Lower lobe of right lung (tissue), 2 donors: Measurements from ENCODE around the gene C1orf21. TPM values are rescaled to one million over a fixed set of nuclear protein-coding genes. Genes with fewer than 3 reads are reported as not detected.

ENCODE experiments used
- ATAC-seq, 2 donors: fragments of 200-7000 bp; cut with Tn5 transposase; one replicate each; pipeline ENCODE4 v1.9.1; 2020 to 2022; ENCODE audit warnings: mild to moderate bottlenecking in 2 of 2, moderate library complexity in 2 of 2
- DNase-seq: peaks from one replicate; pipeline ENCODE4 v3.0.0-alpha.2; 2020
- H3K27ac ChIP-seq: fragments of 200-600 bp; one replicate; pipeline ENCODE4 v1.8.0; 2022
- H3K27me3 ChIP-seq: fragments of 200-600 bp; one replicate; pipeline ENCODE4 v1.8.0; 2022; ENCODE audit warnings: low read depth
- H3K36me3 ChIP-seq: fragments of 200-600 bp; one replicate; pipeline ENCODE4 v1.8.0; 2022; ENCODE audit warnings: mild to moderate bottlenecking
- H3K4me1 ChIP-seq: fragments of 200-600 bp; one replicate; pipeline ENCODE4 v1.8.0; 2022
- H3K4me3 ChIP-seq: fragments of 200-600 bp; one replicate; pipeline ENCODE4 v1.8.0; 2022; ENCODE audit warnings: mild to moderate bottlenecking
- H3K9me3 ChIP-seq: fragments of 200-600 bp; one replicate; pipeline ENCODE4 v1.8.0; 2022
- CTCF ChIP-seq: fragments of 200-600 bp; IDR thresholded peaks from one replicate; pipeline ENCODE4 v1.8.0; 2022; ENCODE audit warnings: antibody characterized with exemption, mild to moderate bottlenecking
- intact Hi-C: fragments of 100-400 bp; cut with DNase I; formaldehyde crosslinking; loops from one replicate; pipeline ENCODE4 v1.11.0; 2022
- total RNA-seq: library from RNA; stranded (reverse); fragmentation: NEBNext Ultra II Directional; extraction: Animal tissue kit (Norgen Biotek cat#: 25700); gene quantifications from one replicate; pipeline ENCODE4 v1.2.1, GENCODE V29; 2021
- donor health status: DM: no; HTN: yes; CAD: no; lungs with severe emphysema.

Gene C1orf21
- total RNA-seq, 1 donor from 2014 or later: 70.8 TPM

DNA sequence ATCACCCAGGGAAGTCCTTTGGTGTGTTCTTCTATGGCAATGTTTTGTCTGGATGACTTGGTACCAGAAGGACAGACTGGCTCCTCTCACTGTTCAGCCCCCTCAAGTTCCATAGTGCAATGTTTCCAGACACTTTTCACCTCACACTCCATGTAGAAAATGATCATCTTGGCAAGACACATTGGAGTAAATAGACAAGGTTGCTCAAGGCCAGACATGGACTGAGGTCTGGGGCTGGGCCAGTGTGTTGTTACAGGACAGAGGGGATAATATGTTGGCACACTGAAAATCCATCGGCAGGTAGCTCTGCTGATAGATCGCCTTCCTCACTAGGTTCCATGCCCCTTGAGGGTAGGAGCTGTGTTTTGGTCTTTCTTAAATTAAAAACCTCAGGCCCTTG is 51.5 kb downstream of the C1orf21 start:
- TF ChIP-seq CTCF: no peak
- H3K27ac ChIP-seq: no peak overlapping the region
- intact Hi-C loops: no loop called here

DNA sequence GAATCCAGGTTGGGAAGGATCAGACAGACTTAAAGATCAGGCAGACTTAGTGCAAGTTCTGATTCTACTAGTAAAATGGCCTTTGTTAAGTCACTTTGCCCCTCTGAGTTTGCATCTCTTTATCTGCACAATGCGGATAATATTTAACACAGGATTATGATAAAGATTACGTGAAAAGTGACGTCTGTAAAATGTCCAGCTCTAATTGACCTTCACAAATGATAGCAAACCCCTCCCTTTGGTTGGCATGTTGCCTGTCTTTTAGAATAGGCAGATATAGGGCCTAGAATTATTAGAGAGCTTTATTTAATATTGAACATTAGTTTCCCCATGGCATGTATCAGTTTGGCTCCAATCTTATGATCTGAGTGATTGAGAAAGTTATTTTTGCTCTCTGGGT is 55.4 kb downstream of the C1orf21 start:
- H3K4me1 ChIP-seq: no peaks in the 10 kb centered on the region
- no peak for DNase-seq
- H3K9me3 ChIP-seq: no peaks in the 10 kb centered on the region
- intact Hi-C loops: no loop called here
- no peak for TF ChIP-seq CTCF
- no peaks in the 10 kb centered on the region for H3K27me3 ChIP-seq
- H3K27ac ChIP-seq: no peak overlapping the region
- no peak for ATAC-seq
- H3K4me3 ChIP-seq: no peak overlapping the region
- H3K36me3 ChIP-seq: no peaks in the 10 kb centered on the region

More for the DNA sequence above, 51.5 kb downstream of the C1orf21 start:
- ATAC-seq (peak in 1 of 2 donors; percentile 20), DNase-seq (no peak)
- no peaks in the 10 kb centered on the region for H3K36me3 ChIP-seq
- H3K9me3 ChIP-seq: no peaks in the 10 kb centered on the region
- peaks cover 12% of the 10 kb centered on the region for H3K4me1 ChIP-seq
- no peaks in the 10 kb centered on the region for H3K27me3 ChIP-seq
- no peak overlapping the region for H3K4me3 ChIP-seq

DNA sequence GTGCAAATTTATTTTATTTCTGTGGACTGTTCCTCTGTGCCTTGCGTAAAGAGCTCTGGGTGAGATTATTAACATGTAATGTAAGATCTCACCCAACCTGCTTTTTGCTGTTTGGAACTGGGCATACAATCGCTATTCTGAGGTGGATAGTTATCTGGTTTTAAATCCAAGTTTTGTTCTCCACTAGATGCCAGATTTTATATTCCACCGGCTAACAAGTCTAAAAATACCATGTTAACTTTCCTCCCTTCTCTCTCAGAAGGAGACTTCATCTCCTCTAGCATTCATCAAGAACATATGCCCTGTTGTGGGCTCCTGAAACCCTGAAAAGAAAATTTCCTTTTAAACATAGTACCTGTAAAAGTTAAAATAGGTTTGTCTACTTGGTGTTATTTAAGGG is 56.4 kb downstream of the C1orf21 start:
- no peak overlapping the region for H3K27ac ChIP-seq
- no peaks in the 10 kb centered on the region for H3K4me1 ChIP-seq
- H3K9me3 ChIP-seq: no peaks in the 10 kb centered on the region
- intact Hi-C loops: no loop called here
- DNase-seq: no peak
- H3K27me3 ChIP-seq: no peaks in the 10 kb centered on the region
- ATAC-seq: no peak
- no peaks in the 10 kb centered on the region for H3K36me3 ChIP-seq
- no peak overlapping the region for H3K4me3 ChIP-seq
- TF ChIP-seq CTCF: no peak

DNA sequence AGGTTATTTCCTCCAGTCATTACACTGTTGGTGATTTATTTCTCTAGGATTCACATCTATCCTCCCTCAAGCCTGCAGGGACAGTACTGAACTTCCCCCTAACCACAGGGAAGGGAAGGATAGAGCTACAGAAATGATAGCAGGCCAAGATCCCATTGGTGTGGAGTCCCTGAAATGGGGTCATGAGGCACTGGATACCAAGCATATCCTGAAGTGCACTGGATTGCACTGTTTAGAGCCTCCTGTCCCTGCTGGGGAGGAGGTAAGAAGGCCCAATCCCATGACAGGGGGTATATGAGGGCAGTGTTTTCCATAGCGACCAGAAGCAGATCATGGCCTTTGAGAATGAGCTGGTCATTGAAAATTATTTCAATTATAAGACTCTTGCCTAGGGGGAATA is 56.8 kb downstream of the C1orf21 start:
- ATAC-seq: no peak

GRCh38 chr1:184445997-184446396 is 59.2 kb downstream of the C1orf21 start:
- ATAC-seq (no peak), DNase-seq (no peak)
- no peaks in the 10 kb centered on the region for H3K27me3 ChIP-seq
- no peak overlapping the region for H3K27ac ChIP-seq
- H3K36me3 ChIP-seq: no peaks in the 10 kb centered on the region
- H3K4me1 ChIP-seq: no peaks in the 10 kb centered on the region
- no peaks in the 10 kb centered on the region for H3K9me3 ChIP-seq
- no peak overlapping the region for H3K4me3 ChIP-seq
- intact Hi-C loops: no loop called here
- TF ChIP-seq CTCF: no peak

More for the DNA sequence above, 56.8 kb downstream of the C1orf21 start:
- Histone ChIP-seq H3K36me3 (no peaks in the 10 kb centered on the region), H3K27ac (no peak overlapping the region), H3K27me3 (no peaks in the 10 kb centered on the region), H3K9me3 (no peaks in the 10 kb centered on the region), H3K4me1 (no peaks in the 10 kb centered on the region), H3K4me3 (no peak overlapping the region)
- TF ChIP-seq CTCF: no peak
- DNase-seq: no peak
- intact Hi-C loops: no loop called here
